Hematopoietic multipotent progenitor cell (in vitro differentiated cells): ENCODE measurements around the gene PUM1. TPM values are rescaled to one million over a fixed set of nuclear protein-coding genes. Genes with fewer than 3 reads are reported as not detected.
A peak's percentile ranks its signal among the peaks of the same experiment; 100 is the strongest.
"Not testable (repeated sequence)": the region's sequence is repeated elsewhere in the genome, so short reads cannot be mapped to it uniquely, and the experiment has no call there.

Experiments used
- DNase-seq, 3 donors: peaks; one replicate each; pipeline ENCODE4 v3.0.0-alpha.2; 2011 to 2015; ENCODE audit warnings: low read depth in 2 of 3, low spot score in 2 of 3
- total RNA-seq: library from RNA; depleted of rRNA; stranded (reverse); fragments of >200 nt; gene quantifications from one replicate; pipeline ENCODE4 v1.2.3, GENCODE V29; 2012

PUM1 gene
- total RNA-seq, 1 donor: 147 TPM

DNA sequence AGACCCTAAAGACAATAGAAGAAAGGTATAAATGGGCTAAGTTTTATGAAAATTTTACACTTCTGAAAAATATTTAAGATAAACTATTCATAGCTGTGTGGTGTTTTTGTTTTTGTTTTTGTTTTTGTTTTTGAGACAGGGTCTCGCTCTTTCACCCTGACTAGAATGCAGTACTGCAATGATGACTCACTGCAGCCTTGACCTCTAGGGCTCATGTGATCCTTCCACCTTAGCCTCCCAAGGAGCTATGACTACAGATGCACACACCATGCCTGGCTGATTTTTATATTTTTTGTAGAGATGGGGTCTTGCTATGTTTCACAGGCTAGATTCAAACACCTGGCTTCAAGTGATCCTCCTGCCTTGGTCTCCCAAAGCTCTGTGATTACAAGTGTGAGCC is 66.6 kb downstream of the PUM1 start:
- DNase-seq: no peak

DNA sequence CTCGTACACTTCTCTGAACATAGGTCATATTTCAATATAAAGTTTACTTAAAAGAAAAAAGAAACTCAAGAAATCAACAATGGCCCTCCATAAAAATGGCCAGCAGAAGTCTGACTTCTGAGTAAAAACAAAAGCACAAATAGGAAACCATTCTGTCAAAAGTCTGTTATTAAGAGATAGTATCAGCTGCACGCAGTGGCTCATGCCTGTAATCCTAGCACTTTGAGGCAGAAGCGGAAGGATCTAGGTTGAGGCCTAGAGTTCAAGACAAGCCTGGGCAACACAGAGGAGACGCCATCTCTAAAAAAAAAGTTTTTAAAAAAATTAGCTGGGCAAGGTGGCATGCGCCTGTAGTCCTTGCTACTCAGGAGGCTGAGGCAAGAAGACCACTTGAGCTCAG is 67.3 kb downstream of the PUM1 start:
- DNase-seq: no peak

DNA sequence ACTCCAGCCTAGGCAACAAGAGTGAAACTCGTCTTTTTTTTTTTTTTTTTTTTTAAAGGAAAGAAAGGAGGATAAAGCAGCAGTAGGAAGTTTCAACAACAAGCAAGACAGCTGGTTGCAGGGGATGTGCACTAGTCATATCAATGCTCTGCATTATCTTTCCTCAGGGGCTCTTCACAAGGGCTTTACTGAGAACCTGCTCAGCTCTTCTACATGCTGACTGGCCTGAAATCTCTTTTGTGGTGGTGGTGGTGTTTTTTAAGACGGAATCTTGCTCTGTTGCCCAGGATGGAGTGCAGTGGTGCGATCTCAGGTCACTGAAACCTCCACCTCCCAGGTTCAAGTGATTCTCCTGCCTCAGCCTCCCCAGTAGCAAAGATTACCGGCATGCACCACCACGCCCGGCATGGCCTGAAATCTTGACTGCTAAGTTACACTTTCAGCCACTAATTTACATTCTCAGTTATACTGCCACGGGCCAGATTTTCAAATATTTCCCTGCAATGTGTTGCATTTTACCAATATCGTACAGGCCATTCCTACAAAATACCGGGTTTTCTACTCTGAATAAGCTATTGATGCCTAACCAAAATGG is 68.0 kb downstream of the PUM1 start:
- DNase-seq: no peak

GRCh38 chr1:30995990-30996612 is 69.4 kb downstream of the PUM1 start:
- no peak for DNase-seq

GRCh38 chr1:30991862-30992606 is 73.5 kb downstream of the PUM1 start:
- DNase-seq: no peak

DNA sequence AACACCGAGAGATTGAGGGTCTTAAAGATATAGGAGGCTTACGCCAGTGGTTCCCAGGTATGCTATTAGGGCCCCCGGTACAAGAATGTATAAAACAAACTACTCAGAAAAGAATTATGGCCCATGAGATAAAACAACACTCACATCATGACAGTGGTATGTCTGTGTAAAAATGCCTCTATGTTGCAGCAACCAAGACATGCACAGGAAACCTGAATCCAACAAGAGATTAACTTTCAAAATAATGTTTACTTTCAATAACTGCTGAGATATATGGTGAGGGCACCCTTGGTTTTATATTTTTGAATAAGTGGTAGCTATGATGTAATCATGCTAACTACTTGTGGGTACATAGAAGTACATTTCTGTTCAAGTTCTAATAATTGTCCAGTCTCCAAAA is 74.9 kb downstream of the PUM1 start:
- no peak for DNase-seq

GRCh38 chr1:30988045-30988444 is 77.5 kb downstream of the PUM1 start:
- no peak for DNase-seq

- DNase-seq: no peak
Measured at GRCh38 chr1:30986755-30987154, 78.8 kb downstream of the PUM1 start.

- DNase-seq: no peak
Measured at GRCh38 chr1:30984991-30985503, 80.5 kb downstream of the PUM1 start.

DNA sequence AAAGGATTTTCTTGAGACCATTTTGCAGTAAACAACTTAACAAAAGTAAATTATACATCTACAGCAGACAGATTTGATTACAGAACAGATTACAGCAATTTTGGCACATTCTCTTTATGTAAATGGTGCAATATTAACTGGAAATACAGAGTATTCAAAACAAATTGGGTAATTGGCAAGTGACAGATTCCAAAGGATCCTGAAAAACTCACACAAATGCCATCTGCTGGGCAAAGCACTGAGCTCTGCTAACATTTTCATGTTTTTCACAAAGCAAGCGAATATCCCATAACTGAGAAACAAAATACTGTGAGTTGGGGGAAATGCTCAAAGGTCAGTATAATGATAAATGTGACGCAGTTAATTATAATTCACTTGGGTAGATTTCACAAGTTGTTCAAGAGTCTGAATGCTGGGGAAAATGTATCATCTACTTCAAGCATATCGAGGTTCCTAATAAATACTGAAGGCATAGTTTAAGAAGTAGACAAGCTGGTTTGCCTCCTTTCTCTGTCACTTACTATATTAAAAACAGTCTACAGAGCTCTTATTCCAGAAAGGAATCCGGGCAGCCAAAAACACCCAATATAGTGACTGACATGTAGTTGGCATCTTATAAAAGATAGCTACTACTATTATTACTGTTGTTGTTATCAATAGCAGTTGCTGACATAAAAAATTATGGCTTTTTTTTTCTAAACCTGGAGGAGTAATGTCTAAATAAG is 81.2 kb downstream of the PUM1 start:
- no peak for DNase-seq

DNA sequence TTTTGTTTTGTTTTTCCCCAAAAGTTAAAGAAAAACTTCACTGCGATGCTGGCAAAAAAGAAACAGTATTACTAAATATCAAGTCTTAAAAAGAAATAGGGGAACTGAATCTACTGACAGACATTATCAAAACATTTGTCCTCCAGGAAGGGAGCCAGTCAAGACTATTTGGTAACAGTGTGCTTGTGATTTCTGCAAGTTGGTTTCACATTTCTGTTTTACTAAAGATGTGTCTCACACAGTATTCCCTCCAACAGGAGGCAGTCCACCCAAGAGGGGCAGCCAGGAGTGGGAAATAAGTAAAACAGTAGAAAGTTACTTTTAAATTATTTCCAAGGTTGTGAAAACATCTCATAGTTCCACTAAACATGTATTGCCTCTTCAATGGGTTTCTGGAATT is 82.6 kb downstream of the PUM1 start:
- peak in 1 of 3 donors; percentile 5 for DNase-seq

DNA sequence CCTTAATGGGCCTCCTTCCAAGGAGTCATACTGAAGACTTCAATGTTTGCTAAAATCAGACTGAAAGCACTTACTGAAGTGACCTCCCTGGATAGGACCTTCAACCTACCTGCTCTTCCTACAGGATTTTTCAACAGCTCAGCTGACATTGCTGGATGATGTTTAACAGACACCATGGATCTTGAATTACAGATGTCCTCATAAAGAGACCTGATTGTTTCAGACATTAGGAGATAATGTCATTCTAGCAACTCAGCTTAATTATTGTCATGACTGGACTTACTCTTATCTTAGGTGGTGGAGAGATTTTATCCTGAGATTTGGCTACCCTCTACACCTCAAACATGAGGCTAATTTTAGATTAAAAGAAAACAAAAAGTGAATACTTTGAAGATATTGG is 83.1 kb downstream of the PUM1 start:
- no peak for DNase-seq

GRCh38 chr1:30981172-30981571 is 84.3 kb downstream of the PUM1 start:
- no peak for DNase-seq

DNA sequence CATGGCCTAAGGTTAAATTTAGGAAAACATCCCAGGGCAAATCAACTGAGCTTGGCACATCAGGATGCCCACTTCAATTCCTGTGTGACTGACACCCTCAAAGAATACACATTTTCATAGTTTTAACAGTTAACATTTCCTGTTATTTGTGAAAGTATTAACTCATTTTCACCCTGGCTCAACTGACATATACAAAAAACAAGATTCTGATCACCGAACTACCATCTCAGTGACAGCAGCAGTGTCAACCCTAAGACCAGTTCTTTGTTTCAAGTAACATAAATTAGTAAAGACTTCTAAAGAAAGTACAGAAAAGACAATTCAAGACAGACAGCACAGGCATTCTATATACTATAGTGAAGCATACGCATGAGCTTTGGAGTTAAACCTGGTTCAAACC is 88.0 kb downstream of the PUM1 start:
- no peak for DNase-seq

- no peak for DNase-seq
Measured at GRCh38 chr1:30977105-30977504, 88.4 kb downstream of the PUM1 start.

GRCh38 chr1:30976143-30976542 is 89.4 kb downstream of the PUM1 start:
- peak in 1 of 3 donors; percentile 31 for DNase-seq

DNA sequence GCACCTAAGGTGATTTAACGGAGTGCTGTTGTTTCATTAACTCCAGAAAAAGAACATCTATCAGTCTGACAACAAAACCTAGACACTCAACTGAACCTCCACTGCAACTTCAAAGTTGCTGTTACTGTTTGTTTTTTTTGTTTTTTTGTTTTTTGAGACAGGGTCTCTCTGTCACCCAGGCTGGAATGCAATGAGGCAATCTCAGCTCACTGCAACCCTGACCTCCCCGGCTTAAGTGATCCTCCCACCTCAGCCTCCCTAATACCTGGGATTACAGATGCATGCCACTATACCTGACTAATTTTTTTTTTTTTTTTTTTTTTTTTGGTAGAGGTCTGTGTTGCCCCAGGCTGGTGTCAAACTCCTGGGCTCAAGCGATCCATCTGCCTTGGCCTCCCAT is 90.3 kb downstream of the PUM1 start:
- no peak for DNase-seq

- no peak for DNase-seq
Measured at GRCh38 chr1:30974536-30974935, 91.0 kb downstream of the PUM1 start.

- not testable (repeated sequence) for DNase-seq
Measured at GRCh38 chr1:30972349-30972748, 93.2 kb downstream of the PUM1 start.

DNA sequence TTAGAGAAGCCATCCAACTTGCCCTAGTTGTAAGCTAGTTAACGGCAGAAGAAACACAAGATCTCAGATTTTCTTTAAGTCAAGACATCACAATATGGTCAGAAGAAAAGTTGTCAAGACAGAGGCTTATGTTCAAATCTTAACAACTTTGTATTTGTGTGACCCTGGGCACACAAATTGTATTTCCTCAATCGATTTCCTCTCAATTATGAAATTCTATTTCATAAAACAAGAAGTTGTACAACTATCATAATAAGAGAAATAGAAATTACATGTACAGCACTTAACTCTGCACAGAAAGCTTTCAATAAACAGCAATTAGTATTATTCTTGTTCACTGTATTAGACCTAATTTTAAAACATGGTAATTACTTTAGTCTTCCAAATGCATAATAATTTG is 94.0 kb downstream of the PUM1 start:
- no peak for DNase-seq

- DNase-seq: no peak
Measured at GRCh38 chr1:30969903-30970302, 95.6 kb downstream of the PUM1 start.
